Activated T-cell treated with anti-CD3 and anti-CD28 coated beads, Interleukin-2, amount 50 U/mL, for 24 hours (primary cell): Measurements from ENCODE around the gene FRMPD4.

ENCODE experiments used
- DNase-seq: peaks from one replicate; pipeline ENCODE4 v3.0.0-alpha.2; 2020
- H3K27ac Mint-ChIP-seq: 2 replicates; pipeline ENCODE4 v1.8.0; 2020; ENCODE audit warnings: mild to moderate bottlenecking, mixed read lengths
- H3K27me3 Mint-ChIP-seq: 2 replicates; pipeline ENCODE4 v1.8.0; 2020; ENCODE audit warnings: mixed read lengths
- H3K36me3 Mint-ChIP-seq: 2 replicates; pipeline ENCODE4 v1.8.0; 2020; ENCODE audit warnings: low read depth, mixed read lengths
- H3K4me1 Mint-ChIP-seq: 2 replicates; pipeline ENCODE4 v1.8.0; 2020; ENCODE audit warnings: low read depth, mixed read lengths
- H3K4me3 Mint-ChIP-seq: 2 replicates; pipeline ENCODE4 v1.8.0; 2020; ENCODE audit warnings: mild to moderate bottlenecking, moderate library complexity, mixed read lengths
- H3K9me3 Mint-ChIP-seq: 2 replicates; pipeline ENCODE4 v1.8.0; 2020; ENCODE audit warnings: mixed read lengths

Gene FRMPD4

DNA sequence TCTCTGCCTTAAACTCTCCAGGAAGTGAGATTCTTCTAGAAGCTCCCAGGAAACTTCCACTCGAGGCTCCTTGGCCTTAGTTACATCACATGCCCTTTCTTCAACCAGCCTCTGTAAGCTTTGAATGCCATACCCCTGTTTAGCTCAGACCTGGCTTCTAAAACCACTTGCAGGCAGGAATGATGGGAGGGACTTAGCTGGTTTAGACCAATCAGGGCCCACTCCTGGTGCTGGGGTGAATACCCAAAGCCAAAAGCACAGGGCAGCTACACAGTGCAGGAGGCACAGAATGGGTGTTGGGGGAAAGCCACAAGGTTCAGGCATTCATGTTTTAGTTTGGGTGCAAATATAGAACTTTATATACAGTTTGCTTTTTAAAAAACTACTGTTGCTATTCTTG lies 296.2 kb downstream of the FRMPD4 start:
- no peaks in the 10 kb centered on the region for H3K9me3 Mint-ChIP-seq
- H3K27ac Mint-ChIP-seq: no peak overlapping the region
- H3K4me1 Mint-ChIP-seq: no peaks in the 10 kb centered on the region
- no peak overlapping the region for H3K4me3 Mint-ChIP-seq
- no peaks in the 10 kb centered on the region for H3K36me3 Mint-ChIP-seq
- DNase-seq: no peak
- H3K27me3 Mint-ChIP-seq: peaks cover 24% of the 10 kb centered on the region

DNA sequence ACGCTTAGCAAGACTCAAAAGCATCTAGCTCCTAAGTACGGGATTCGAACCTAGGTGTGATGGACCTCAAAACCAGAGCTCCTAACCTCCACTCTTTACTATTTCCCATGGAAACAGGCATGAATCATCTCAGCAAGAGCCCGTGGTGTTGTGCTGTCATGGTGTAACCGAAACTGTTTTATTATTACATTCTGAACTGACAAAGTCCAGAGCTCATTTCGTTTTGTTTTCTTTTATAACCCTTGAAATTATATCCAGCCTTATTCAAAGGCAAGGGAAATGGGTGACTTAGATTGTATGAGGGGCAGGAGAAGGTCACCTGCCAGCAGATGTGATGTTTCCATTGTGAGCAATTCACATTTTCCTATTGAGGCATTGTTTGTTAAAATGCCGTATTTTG lies 301.1 kb downstream of the FRMPD4 start:
- Mint-ChIP-seq H3K4me1 (no peaks in the 10 kb centered on the region), H3K9me3 (no peaks in the 10 kb centered on the region), H3K4me3 (no peak overlapping the region), H3K36me3 (no peaks in the 10 kb centered on the region), H3K27ac (no peak overlapping the region), H3K27me3 (peaks cover 43% of the 10 kb centered on the region)
- no peak for DNase-seq

DNA sequence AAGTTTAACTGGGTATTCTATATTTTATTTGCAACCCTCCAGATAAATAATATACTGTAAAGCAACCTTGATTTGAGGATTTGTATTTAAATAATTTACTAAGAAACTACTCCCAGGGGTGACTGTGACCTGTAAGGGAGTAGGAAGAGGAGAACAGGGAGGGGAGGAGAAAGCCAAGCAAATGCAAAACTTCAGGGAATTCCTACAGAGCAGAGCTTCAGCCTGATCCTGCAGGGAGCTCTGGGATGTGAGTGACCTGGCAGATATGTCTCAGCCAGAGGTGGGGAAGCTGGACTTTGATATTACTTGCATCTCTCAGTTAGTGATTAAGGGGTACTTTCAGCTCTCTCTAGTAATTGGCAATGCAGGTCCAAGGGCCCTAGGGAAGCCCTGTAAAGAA lies 302.0 kb downstream of the FRMPD4 start:
- H3K9me3 Mint-ChIP-seq: no peaks in the 10 kb centered on the region

DNA sequence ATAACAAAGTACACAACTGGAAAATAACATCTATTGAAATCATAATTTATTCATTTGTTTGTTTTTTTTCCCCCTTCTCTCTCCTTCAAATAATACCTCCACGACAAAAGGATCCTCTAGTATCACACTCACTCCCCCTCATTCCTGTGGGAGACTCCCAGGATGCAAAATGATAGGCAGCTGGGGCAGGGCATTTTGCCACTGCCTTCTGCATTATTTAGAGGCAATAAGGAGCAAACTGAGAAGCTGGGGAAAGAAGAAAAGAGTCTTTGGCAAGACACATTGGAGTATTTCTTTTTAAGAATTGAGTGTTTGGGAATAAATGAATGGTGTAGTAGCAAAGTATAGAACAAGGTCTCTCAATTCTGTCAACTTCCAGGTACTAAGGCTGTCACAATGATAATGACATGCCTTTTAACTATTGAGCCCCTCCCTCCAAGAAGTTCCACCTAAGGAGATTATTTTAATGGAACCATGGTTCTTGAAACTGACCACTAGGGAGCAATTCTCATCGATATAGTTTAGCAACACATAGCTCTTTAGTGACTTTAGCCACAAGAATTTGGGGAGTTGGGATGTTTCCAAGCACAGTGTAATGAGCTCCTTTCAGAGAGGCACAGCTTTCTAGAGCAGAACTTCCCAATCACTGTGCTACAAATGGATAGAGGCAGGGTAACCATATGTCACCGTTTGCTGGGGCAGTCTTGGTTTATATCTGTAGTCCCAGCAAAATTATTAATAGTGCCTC lies 303.3 kb downstream of the FRMPD4 start:
- Mint-ChIP-seq H3K36me3 (no peaks in the 10 kb centered on the region), H3K27me3 (peaks cover 47% of the 10 kb centered on the region), H3K27ac (no peak overlapping the region), H3K4me1 (no peaks in the 10 kb centered on the region), H3K4me3 (no peak overlapping the region), H3K9me3 (no peaks in the 10 kb centered on the region)
- DNase-seq: no peak

More for the DNA sequence above, 302.0 kb downstream of the FRMPD4 start:
- H3K27ac Mint-ChIP-seq: no peak overlapping the region
- no peak for DNase-seq
- H3K4me3 Mint-ChIP-seq: no peak overlapping the region
- H3K36me3 Mint-ChIP-seq: no peaks in the 10 kb centered on the region
- H3K27me3 Mint-ChIP-seq: peaks cover 47% of the 10 kb centered on the region
- no peaks in the 10 kb centered on the region for H3K4me1 Mint-ChIP-seq

DNA sequence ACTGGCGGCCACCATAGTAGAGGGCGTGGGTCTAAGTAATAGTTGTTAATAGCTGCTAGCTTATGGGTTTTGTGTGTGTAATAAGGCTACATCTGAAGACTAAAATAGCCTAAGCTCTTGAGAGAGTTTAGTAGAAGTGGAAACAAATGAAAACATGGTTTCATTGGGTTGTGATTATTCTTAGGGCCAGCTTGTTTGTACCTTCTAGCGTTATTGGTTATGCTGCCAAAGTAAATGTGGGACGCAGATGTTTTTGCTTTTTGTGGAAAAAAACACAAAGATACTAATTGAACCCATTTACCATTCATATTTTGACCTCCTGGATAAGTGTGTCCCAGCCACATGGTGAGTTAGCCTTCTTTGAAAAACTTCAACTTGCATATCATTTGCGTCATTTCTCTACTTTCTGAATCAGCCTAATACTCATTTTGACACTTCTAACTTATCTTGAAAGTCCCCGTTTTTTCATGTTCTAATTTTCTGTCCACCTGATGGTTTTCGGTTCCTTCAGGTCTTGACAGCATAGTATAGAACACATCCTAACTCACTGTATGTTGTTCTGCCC lies 305.3 kb downstream of the FRMPD4 start:
- H3K27ac Mint-ChIP-seq: no peak overlapping the region
- H3K36me3 Mint-ChIP-seq: no peaks in the 10 kb centered on the region
- H3K27me3 Mint-ChIP-seq: peaks cover 48% of the 10 kb centered on the region
- DNase-seq: no peak
- H3K9me3 Mint-ChIP-seq: no peaks in the 10 kb centered on the region
- no peaks in the 10 kb centered on the region for H3K4me1 Mint-ChIP-seq
- no peak overlapping the region for H3K4me3 Mint-ChIP-seq

DNA sequence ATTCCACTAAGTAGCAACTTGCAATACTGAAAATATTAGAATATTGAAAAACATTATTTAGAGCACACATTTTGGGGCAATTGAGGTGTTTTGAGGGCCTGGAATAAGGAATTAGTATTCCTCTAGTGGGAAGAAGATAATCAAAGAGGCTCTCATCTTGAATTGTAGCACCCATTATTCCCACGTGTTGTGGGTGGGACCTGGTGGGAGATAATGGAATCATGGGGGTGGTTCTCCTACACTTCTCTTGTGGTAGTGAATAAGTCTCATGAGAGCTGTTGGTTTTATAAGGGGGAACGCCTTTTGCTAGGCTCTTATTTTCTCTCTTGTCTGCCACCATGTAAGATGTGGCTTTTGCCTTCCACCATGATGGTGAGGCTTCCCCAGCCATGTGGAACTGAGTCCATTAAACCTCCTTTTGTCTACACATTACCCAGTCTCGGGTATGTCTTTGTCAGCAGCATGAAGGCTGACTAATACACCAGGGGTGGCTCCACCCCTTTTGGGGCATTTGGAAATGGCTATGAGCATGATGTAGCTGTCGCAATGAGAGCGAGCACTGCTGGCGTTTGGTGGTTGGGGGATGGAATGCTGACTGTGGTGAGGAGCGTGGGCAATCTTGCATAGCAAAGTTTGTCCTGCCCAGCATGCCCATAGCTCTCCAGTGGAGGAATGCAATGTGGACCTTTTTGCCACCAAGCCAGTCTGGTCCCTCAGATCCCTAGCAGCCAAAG lies 308.2 kb downstream of the FRMPD4 start:
- no peak for DNase-seq
- H3K27ac Mint-ChIP-seq: no peak overlapping the region
- H3K27me3 Mint-ChIP-seq: peaks cover 32% of the 10 kb centered on the region
- H3K4me1 Mint-ChIP-seq: no peaks in the 10 kb centered on the region
- H3K36me3 Mint-ChIP-seq: no peaks in the 10 kb centered on the region
- H3K9me3 Mint-ChIP-seq: no peaks in the 10 kb centered on the region
- H3K4me3 Mint-ChIP-seq: no peak overlapping the region

DNA sequence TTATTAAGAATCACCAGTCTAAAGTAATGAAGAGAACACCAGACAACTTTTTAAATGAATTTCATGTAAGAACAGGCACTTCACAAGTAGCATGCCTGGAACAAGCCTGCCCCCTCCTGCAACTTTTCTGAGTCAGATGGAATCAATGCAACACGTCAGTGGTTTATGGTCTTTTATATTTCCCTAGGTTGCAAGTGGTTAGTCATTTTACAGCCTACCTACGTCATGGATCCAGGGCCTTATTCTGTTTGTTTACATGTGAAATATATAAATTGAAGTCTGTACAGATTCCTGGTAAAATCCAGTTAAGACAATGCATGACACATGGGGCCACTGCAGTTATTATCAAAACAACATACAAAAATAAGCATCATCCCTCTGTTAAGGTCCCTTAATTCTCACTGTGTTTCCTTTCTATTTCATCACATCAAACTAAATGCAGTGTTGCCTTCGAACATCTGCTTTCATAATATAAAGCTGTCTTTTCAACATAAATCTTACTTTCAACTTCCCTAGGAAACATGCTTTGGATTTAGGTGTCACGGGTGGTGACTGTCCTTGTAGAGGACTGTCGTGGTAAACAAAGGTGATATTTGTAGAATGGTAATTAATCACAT lies 309.3 kb downstream of the FRMPD4 start:
- no peak for DNase-seq
- H3K27me3 Mint-ChIP-seq: peaks cover 27% of the 10 kb centered on the region
- H3K27ac Mint-ChIP-seq: no peak overlapping the region
- no peaks in the 10 kb centered on the region for H3K36me3 Mint-ChIP-seq
- no peaks in the 10 kb centered on the region for H3K9me3 Mint-ChIP-seq
- no peak overlapping the region for H3K4me3 Mint-ChIP-seq
- no peaks in the 10 kb centered on the region for H3K4me1 Mint-ChIP-seq

DNA sequence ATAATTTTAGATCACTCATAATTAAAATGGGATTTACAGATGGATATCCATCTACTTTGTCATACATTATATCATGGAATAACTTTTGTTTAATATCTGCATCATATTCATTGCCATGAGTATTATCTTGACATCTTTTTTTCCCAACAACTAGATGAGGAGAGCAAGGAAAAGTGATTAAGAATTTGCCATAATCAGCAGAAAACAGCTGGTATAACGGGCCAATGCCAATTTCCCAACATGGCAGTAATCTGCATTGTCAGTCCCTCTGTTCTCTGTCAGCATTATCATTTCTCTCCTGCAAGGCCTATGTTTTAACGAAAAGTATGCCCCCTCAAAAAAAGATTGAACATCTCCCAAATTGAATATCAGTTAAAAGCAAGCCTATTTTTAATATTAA lies 314.0 kb downstream of the FRMPD4 start:
- H3K4me3 Mint-ChIP-seq: no peak overlapping the region
- H3K36me3 Mint-ChIP-seq: no peaks in the 10 kb centered on the region
- DNase-seq: no peak
- no peaks in the 10 kb centered on the region for H3K9me3 Mint-ChIP-seq
- no peaks in the 10 kb centered on the region for H3K4me1 Mint-ChIP-seq
- no peak overlapping the region for H3K27ac Mint-ChIP-seq
- H3K27me3 Mint-ChIP-seq: peaks cover 30% of the 10 kb centered on the region

DNA sequence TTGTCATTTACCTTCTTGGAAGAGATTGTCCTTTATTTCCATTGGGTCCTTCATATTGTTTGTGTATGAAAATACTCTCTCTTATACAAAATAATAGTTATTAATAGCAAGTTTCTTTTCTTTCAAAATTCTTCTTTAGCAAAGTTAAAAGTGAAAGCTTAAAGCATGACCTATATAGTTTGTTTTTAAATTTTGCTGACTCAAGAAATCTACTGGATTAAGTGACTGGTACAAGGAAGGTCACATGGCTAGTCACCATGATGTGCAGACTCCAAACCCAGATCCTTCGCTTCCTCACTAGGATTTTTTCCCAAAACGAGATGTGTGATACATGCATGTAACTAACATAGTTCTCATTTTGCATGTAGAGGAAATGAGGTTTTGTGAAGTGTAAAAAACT lies 322.7 kb downstream of the FRMPD4 start:
- DNase-seq: no peak
- H3K4me1 Mint-ChIP-seq: no peaks in the 10 kb centered on the region
- no peaks in the 10 kb centered on the region for H3K36me3 Mint-ChIP-seq
- H3K9me3 Mint-ChIP-seq: no peaks in the 10 kb centered on the region
- no peak overlapping the region for H3K4me3 Mint-ChIP-seq
- H3K27me3 Mint-ChIP-seq: peaks cover 15% of the 10 kb centered on the region
- H3K27ac Mint-ChIP-seq: no peak overlapping the region

DNA sequence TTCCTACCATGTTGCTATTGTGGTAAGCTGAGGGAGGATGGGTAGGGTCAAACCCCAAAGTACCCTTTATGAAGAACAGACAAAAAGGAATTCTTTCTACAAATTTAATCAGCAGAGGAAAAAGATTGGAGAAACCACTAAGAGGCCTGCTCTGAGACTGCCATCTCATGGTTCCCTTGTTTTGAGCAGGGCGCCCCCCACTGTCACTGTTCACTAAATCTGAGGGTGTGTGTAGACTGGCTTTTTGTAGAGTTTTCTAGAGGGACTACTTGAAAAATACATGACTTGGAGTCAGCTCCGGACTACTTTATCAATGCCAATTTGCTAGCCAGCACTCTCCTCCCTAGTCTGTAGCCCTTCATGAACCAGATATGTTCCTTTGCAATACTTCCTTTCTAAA lies 324.8 kb downstream of the FRMPD4 start:
- no peak for DNase-seq
- Mint-ChIP-seq H3K4me3 (no peak overlapping the region), H3K27me3 (peaks cover 27% of the 10 kb centered on the region), H3K27ac (no peak overlapping the region), H3K36me3 (no peaks in the 10 kb centered on the region), H3K9me3 (no peaks in the 10 kb centered on the region), H3K4me1 (no peaks in the 10 kb centered on the region)

DNA sequence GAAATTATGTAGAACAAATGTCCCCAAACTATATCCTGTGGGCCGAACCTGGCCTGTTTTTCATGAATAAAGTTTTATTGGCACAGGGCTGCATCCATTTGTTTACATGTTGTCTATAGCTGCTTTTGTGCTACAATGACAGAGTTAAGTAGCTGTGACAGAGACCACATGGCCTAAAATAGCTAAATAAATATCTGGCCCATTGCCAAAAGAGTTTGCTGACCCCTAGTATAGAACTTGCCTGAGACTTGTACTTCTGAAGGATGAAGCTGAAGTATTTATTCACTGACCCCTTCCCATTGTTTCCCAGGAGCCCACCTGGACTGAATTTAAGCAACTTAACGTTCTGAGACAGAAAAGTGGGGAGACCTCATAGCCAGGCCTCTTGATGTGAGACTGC lies 325.6 kb downstream of the FRMPD4 start:
- H3K27ac Mint-ChIP-seq: no peak overlapping the region
- H3K27me3 Mint-ChIP-seq: peaks cover 35% of the 10 kb centered on the region
- DNase-seq: no peak
- H3K4me3 Mint-ChIP-seq: no peak overlapping the region
- H3K36me3 Mint-ChIP-seq: no peaks in the 10 kb centered on the region
- H3K9me3 Mint-ChIP-seq: no peaks in the 10 kb centered on the region
- H3K4me1 Mint-ChIP-seq: no peaks in the 10 kb centered on the region

DNA sequence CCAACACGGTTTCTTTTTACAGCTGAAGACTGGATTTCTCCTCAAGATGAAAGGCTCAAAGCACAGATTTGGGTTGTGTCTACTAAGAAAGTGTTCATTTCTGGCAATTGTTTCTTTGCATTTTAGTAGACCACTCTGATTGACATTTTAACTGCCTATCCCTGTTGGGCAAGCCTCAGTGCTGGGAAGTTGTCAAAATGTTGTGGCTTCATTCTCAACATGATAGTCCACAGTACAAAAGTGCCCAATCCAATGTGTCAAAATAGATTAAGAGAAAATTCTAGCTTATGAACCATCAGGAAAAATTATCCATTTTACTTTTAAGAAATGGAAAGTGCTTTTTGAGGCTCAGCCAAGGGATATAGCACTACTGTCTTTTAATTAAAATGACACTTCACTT lies 329.0 kb downstream of the FRMPD4 start:
- H3K4me3 Mint-ChIP-seq: no peak overlapping the region
- H3K27ac Mint-ChIP-seq: no peak overlapping the region
- no peak for DNase-seq
- peaks cover 37% of the 10 kb centered on the region for H3K27me3 Mint-ChIP-seq
- H3K9me3 Mint-ChIP-seq: no peaks in the 10 kb centered on the region
- no peaks in the 10 kb centered on the region for H3K36me3 Mint-ChIP-seq
- H3K4me1 Mint-ChIP-seq: no peaks in the 10 kb centered on the region

DNA sequence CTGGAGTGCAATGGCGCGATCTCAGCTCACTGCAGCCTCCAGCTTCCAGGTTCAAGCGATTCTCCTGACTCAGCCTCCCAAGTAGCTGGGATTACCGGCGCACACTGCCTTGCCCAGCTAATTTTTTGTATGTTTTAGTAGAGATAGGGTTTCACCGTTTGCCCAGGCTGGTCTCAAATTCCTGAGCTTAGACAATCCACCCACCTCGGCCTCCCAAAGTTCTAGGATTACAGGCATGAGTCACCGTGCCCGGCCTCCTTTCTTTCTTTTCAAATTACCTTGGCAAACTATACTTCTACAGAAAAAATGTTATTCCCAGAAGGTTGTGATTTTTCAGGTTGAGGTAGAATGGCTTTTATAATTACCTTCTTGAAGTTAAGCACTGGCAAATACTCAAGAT lies 331.0 kb downstream of the FRMPD4 start:
- Mint-ChIP-seq H3K36me3 (no peaks in the 10 kb centered on the region), H3K4me1 (no peaks in the 10 kb centered on the region), H3K27me3 (peaks cover 34% of the 10 kb centered on the region), H3K9me3 (no peaks in the 10 kb centered on the region), H3K4me3 (no peak overlapping the region), H3K27ac (no peak overlapping the region)
- DNase-seq: no peak

DNA sequence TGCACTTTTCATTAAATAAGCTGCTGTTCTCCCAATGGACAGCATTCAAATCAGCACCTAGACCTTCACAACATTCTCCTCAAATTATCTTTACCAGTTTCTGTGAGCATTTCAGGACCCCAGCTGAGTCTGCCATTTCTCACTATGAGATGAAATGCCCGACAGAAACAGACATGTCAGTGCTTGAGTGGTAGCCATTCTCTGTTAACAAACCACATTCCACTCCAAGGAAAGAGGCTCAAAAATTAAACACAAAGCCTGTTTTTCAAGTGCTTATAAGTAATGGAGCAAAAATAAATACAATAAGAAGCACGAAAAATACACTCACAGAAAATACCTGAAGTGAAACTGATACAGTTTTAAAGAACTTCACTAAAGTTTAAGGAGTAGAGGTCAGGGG lies 332.8 kb downstream of the FRMPD4 start:
- Mint-ChIP-seq H3K27me3 (peaks cover 24% of the 10 kb centered on the region), H3K4me3 (no peak overlapping the region), H3K9me3 (no peaks in the 10 kb centered on the region), H3K27ac (no peak overlapping the region), H3K36me3 (no peaks in the 10 kb centered on the region), H3K4me1 (no peaks in the 10 kb centered on the region)
- no peak for DNase-seq

DNA sequence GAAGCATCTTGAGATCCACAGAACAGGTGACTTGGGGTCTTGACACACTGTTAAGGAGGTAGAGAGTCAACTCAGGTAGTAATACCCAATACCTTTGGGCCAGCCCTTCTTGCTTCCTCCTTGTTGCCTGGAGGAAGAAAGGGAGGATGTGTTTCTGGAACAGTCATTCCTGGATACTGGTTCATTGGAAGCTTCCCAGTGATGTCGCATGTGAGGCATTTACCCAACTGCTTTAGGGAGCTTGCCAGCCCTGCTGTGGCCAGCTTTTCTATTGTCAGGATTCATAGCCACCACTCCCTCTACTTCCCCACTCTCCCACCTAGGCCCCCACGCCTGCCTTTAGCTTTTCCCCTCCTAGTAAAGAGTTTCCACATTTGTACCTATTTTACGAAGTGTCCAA lies 342.7 kb downstream of the FRMPD4 start:
- Mint-ChIP-seq H3K4me3 (no peak overlapping the region), H3K4me1 (no peaks in the 10 kb centered on the region), H3K36me3 (no peaks in the 10 kb centered on the region), H3K27me3 (no peaks in the 10 kb centered on the region), H3K27ac (no peak overlapping the region), H3K9me3 (no peaks in the 10 kb centered on the region)
- DNase-seq: no peak
